ENCODE results near the gene DALRD3. TPM values are rescaled to one million over a fixed set of nuclear protein-coding genes. Genes with fewer than 3 reads are reported as not detected.

The DALRD3 gene
- total and polyA plus RNA-seq, 2 of the 8 experiments (the other 6 are each of a cell fraction or from before 2014, with no cell fraction given): 30.4 to 86.5 TPM

DNA sequence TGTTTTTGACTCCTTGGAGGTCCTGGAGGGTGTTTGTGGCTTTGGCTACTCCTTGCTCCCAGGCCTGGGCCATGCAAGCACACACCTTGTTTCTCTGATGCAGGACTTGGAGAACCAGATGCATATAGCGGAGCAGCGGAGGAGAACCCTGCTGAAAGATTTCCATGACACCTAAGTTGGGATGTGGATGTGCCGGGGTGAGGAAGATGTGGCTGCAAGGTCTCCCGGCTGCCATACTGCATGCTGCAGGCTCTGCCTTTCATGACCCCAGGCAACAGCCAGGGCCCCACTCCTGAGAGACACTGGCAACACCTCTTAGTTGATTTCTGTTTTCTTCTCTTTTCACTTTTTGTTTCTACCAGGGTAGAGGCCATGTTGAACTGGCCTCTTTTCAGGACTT, 35.3 kb downstream of the DALRD3 start:
- Histone ChIP-seq H3K4me3 (ENCODE audit: extremely low read depth in 1 of 4, insufficient read depth in 2 of 4, low read depth in 3 of 4, low read length in 4 of 4) (no peak overlapping the region), H4K20me1 (replicated peaks in 1 of 2; ENCODE audit: control insufficient read depth in 1 of 2, insufficient read depth in 2 of 2, low read length in 2 of 2) (peaks cover 3 to 11% of the 10 kb centered on the region in 2 experiments), H4K91ac (replicated peaks; ENCODE audit: insufficient read length, low read length) (no peak overlapping the region), H3K23me2 (ENCODE audit: low read depth, low read length) (no peaks in the 10 kb centered on the region), H2AK5ac (ENCODE audit: low read depth, low read length) (no peak overlapping the region), H3K4me1 (replicated peaks in 1 of 4; ENCODE audit: control insufficient read depth in 3 of 4, insufficient read depth in 4 of 4, low read length in 3 of 4) (no peaks in the 10 kb centered on the region), H3K9ac (replicated peaks in 1 of 4; ENCODE audit: extremely low read depth in 1 of 4, low read depth in 3 of 4, low read length in 3 of 4) (no peak overlapping the region), H3K14ac (ENCODE audit: insufficient read length) (no peak overlapping the region), H2AFZ (ENCODE audit: low read length) (no peak overlapping the region), H3K18ac (ENCODE audit: extremely low read depth, low read length) (no peak overlapping the region), H4K8ac (ENCODE audit: extremely low read depth, insufficient read depth, low read length) (no peak overlapping the region), H3K4ac (replicated peaks; ENCODE audit: insufficient read length, low read depth, low read length) (no peak overlapping the region), H4K5ac (ENCODE audit: insufficient read length, low read depth, low read length) (no peak overlapping the region), H3K27me3 (replicated peaks in 1 of 4; ENCODE audit: control insufficient read depth in 3 of 4, extremely low read depth in 1 of 4, insufficient read depth in 3 of 4, low read length in 3 of 4) (no peaks in the 10 kb centered on the region), H3K36me3 (ENCODE audit: control insufficient read depth in 2 of 4, insufficient read depth in 4 of 4, low read length in 3 of 4) (peaks cover 15 to 59% (median 47%) of the 10 kb centered on the region in 4 experiments), H2BK5ac (ENCODE audit: low read depth, low read length) (no peak overlapping the region), H2BK15ac (ENCODE audit: low read length) (no peak overlapping the region), H3K23ac (ENCODE audit: insufficient read length) (no peak overlapping the region), H3K79me1 (ENCODE audit: low read depth, low read length) (peaks cover 2% of the 10 kb centered on the region; the same call in 1 of the 2 replicates), H2BK12ac (ENCODE audit: low read depth, low read length) (no peak overlapping the region), H3K79me2 (ENCODE audit: control insufficient read depth in 1 of 2, insufficient read depth in 2 of 2, low read length in 2 of 2) (no peaks in the 10 kb centered on the region), H2BK20ac (ENCODE audit: low read length) (no peak overlapping the region), H3K56ac (replicated peaks; ENCODE audit: insufficient read length, low read depth, low read length) (no peak overlapping the region), H3K27ac (ENCODE audit: low read depth, low read length) (no peak overlapping the region), H3K9me3 (ENCODE audit: insufficient read depth in 2 of 2, low read depth in 1 of 2, low read length in 1 of 2) (no peaks in the 10 kb centered on the region), H2BK120ac (replicated peaks; ENCODE audit: low read depth, low read length) (no peak overlapping the region), H3K4me2 (ENCODE audit: insufficient read depth in 1 of 2, low read depth in 2 of 2, low read length in 2 of 2) (no peak overlapping the region)
- FAIRE-seq (no peak), DNase-seq (ENCODE audit: low read depth in 1 of 2, low spot score in 2 of 2) (no peak)
- 100% methylated on average over 4 of the region's 4 CpGs; no CpG with 5 or more reads in 1 of the 2 experiments for WGBS, 2 experiments (ENCODE audit: extremely low coverage in 1 of 2, insufficient coverage in 1 of 2, insufficient read length in 1 of 2, insufficient replicate concordance in 2 of 2, low coverage in 1 of 2, low lambda C conversion rate in 2 of 2, missing lambda C conversion rate in 1 of 2)
- ChIA-PET POLR2A (ENCODE audit: partially characterized antibody) (interaction anchor here (1.2 to 38.8 kb wide), 2 partner anchors 9 to 30 kb away, joined by 3 to 1518 read pairs; partner anchors contain the start of genes DALRD3, IMPDH2, NDUFAF3 and WDR6), CTCF (ENCODE audit: partially characterized antibody) (interaction anchor here (0.7 to 19.9 kb wide), 3 partner anchors 13 to 32 kb away, joined by 3 to 467 read pairs (median 3); partner anchors contain the start of genes DALRD3, NDUFAF3 and WDR6)
- TF ChIP-seq, protein P1, sequence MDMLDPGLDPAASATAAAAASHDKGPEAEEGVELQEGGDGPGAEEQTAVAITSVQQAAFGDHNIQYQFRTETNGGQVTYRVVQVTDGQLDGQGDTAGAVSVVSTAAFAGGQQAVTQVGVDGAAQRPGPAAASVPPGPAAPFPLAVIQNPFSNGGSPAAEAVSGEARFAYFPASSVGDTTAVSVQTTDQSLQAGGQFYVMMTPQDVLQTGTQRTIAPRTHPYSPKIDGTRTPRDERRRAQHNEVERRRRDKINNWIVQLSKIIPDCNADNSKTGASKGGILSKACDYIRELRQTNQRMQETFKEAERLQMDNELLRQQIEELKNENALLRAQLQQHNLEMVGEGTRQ (IDR thresholded peaks at IDR 0.05; ENCODE audit: low read length): no peak
- TF ChIP-seq POLR2AphosphoS5 (IDR thresholded peaks at IDR 0.05; ENCODE audit: low read depth, low read length) (no peak), BRCA1 (IDR thresholded peaks at IDR 0.05; ENCODE audit: low read depth, low read length) (no peak), SRF (IDR thresholded peaks at IDR 0.05; ENCODE audit: low read depth, low read length) (no peak), NANOG (IDR thresholded peaks at IDR 0.05; ENCODE audit: insufficient read depth, low read depth, low read length, poor library complexity, severe bottlenecking) (no peak), TBP (IDR thresholded peaks at IDR 0.05; ENCODE audit: low read depth, low read length) (no peak), CHD2 (IDR thresholded peaks at IDR 0.05; ENCODE audit: low read length) (no peak), EZH2 (IDR thresholded peaks at IDR 0.05; ENCODE audit: low read depth, low read length, severe bottlenecking) (no peak), CREB1 (IDR thresholded peaks at IDR 0.05) (no peak), SP1 (IDR thresholded peaks at IDR 0.05; ENCODE audit: low read depth, low read length) (no peak), SIX5 (IDR thresholded peaks at IDR 0.05; ENCODE audit: low read depth, low read length) (no peak), CHD1 (IDR thresholded peaks at IDR 0.05; ENCODE audit: low read depth, low read length) (no peak), KDM4A (IDR thresholded peaks at IDR 0.05; ENCODE audit: low read depth, low read length, severe bottlenecking) (no peak), E2F6 (IDR thresholded peaks at IDR 0.05) (no peak)
